HG03432 (cell line): ENCODE results near the gene NGRN.
"Not testable (repeated sequence)": the region's sequence is repeated elsewhere in the genome, so short reads cannot be mapped to it uniquely, and the experiment has no call there.

Experiments used
- ATAC-seq: cut with Tn5 transposase; IDR thresholded peaks from one replicate; pipeline ENCODE4 v1.9.1; 2021; ENCODE audit warnings: mild to moderate bottlenecking, moderate library complexity; ENCODE audit not compliant: unreplicated experiment

The NGRN gene

DNA sequence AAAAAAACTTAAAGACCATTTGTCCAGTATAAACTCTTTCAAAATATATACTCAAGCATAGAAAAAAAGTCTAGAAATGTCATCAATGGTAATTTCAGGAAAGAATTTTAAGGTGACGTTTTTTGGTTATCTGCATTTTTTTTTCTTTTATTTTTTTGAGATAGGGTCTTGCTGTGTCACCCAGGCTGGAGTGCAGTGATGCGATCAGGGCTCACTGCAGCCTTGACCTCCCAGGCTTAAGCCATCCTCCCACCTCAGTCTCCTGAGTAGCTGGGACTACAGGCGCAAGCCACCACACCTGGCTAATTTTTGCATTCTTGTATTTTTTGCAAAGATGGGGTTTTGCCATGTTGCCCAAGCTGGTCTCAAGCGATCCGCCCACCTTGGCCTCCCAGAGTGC, 15.3 kb downstream of the NGRN start:
- not testable (repeated sequence) for ATAC-seq

DNA sequence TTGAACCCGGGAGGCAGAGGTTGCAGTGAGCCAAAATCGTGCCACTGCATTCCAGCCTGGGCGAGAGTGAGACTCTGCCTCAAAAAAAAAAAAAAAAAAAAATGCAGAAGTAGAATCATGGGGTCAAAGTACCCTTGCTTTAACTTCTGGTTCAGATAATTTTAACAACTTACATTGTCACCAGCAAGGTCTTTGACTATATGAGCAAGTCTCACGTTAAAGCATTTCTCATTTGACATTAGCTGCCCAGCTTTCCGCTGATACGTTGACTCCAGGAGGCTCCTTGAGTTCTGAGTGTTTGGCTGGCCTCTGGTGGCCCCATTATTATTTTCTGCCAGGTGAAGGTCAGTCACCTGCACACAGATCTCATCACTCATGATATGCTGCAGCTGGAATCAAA, 16.2 kb downstream of the NGRN start:
- not testable (repeated sequence) for ATAC-seq

DNA sequence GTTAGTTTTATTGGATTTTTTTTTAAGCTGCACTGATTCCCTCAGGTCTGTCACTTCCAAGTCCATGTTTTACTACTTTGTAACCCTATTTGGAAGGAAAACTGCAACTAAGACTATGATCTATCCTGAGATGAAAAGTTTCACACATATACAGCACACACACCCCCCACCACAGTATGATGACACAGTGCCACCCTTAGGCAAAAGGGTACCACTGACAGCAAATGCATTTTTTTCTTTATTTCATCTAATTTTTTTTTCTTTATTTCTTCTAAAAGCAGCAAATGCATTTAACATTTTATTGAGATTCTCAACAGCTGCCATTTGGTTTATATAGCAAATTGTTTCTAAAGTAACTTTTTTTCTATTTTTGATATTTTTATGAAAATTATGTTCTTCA, 21.2 kb downstream of the NGRN start:
- ATAC-seq, result no peak

DNA sequence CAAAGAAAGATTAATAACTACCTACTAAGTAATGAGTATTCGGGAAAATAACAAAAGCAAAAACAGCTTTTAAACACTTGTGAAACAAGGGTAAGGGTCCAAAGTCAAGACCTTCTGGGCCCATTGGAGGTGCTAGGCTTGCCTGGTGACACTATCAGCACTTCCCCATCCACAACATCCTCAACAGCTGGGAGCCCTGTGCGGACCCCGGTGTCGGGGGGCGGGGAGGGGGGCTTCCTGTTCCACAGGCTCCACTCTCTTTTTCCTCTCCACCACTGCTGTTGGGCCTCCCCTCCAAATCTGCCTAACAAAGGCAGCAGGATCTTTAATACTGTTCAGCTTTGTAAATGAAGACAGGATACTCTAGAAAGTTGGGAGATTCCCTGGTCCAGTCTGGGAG, 21.6 kb downstream of the NGRN start:
- no peak for ATAC-seq

DNA sequence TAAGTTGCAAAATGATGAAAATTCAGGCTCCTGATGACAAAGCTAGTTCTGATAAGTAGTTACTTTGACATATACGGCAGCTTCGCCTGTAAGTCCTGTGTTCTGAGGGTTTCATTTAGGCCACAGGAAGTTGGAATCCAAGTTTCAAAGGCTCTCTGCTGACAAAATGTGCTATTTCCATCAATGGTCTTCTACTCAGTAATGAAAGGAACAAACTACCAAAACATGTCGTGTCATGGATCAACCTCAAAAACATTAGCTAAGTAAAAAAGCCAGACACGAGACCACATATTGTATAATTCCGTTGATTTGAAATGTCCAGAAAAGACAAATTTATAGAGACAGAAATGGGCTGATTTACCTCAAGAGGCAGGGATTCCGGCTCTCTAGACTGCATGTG, 22.5 kb downstream of the NGRN start:
- no peak for ATAC-seq

DNA sequence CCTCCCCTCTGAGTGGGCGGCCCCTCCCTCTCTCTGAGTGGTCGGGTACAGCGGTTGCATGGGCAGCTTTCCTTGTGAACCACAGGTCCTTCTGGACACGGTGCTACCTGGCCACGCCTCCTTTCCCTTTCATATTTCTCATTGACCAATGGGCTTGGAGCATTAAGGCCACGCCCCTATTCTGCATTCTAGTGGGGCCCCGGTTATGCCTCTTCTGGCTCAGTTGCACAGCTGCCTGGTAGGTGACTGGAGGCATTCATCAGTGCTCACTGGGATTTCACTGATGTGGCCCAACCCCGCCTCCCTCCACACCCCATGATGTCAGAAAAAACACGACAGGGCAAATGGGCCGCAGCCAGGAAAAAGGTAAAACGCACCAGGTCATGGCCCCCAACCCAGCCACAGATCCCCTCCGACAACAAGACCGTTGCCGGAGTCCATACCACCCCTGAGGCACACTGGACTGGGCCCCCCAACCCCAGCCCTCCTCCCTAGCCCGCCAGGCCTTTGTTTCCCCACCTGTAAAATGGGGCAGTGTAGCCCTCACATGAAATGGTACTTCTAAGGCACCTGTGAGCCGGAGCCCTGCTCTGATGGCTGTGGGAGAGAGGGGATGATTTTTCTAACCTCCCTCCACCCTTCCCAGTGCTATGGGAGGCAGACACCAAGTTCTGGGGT, 26.3 kb downstream of the NGRN start:
- no peak for ATAC-seq

DNA sequence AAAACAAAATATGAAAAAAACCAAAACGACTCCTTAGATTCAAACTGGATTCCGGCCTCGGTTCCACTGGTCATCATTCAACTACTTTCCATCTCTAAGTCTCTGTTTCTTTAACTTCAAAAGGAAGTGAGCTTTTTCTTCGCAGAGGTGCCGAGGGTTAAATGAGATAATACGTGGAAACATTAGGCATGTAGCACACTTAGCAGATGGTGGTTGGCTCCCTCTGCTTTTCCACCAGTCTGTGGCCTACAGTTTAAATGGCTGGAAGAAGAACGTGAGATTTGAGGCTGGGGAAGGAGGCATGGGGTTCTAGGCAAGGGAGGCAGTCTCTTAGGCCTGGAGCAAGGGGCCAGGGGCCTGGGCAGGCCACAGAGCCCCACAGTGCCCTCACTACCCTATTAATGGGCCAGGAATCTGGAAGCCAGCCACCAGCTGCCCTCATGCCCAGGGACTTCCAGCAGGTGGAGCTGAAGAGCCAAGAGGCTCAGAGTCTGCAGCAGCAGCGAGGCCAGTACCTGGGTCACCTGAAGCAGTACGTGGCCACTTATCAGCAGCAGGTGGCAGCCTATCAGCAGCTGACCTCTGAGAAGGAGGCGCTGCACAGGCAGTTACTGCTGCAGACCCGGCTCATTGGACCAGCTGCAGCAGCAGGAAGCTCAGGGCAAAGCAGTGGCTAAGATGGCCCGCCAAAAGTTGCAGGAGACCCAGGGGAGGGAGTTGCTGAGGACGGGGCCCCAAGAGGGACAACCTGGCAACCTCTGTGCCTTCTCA, 27.8 kb downstream of the NGRN start:
- not testable (repeated sequence) for ATAC-seq

DNA sequence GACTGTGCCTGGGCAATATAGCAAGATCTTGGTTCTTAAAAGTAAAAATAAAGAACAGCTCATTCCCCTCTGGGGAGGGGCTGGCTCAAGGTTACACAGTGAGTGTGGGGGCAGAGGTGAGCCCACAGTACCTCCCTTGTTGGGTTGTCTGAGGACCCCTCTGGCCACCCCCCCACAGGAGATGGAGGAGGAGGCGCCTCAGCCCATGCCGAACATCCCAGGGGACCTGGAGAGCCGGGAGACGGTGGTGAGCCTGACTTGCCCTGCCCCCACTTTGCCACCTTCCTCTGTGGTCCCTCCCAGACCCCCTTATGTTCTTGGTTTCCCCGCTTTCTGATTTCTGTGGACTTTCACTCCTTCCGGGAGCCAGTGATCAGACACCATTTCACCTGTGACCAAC, 28.7 kb downstream of the NGRN start:
- no peak for ATAC-seq

DNA sequence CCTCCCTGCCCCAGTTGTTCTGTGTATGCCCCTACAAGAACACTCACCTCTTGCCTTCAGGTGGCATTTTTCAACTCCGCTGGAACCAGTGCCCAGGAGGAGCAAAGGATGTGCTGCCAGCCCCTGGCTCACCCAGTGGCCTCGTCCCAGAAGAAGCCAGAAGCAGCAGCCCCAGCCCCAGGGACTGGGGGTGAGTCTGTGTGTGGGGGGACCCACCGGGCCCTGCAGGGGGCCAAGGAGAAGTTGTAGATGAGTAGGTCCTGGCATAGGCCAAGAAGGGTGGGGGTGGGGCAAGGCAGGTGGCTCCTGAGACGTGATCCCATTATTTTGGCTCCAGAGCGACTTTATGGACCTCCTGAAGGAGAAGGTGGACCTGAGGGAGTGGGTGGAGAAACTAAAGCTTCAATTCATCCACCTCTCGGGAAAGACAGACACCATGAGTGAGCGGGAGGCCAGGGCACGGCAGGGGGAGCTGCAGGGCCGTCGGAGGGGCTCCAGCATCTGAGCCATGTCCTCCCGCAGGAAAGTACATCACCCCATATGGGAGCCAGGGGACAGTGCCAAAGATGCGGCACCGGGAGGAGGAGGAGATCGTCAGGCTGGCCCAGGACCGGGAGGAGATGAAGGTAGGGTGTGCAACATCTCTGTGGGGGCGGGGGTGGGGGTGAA, 29.3 kb downstream of the NGRN start:
- ATAC-seq, result no peak

DNA sequence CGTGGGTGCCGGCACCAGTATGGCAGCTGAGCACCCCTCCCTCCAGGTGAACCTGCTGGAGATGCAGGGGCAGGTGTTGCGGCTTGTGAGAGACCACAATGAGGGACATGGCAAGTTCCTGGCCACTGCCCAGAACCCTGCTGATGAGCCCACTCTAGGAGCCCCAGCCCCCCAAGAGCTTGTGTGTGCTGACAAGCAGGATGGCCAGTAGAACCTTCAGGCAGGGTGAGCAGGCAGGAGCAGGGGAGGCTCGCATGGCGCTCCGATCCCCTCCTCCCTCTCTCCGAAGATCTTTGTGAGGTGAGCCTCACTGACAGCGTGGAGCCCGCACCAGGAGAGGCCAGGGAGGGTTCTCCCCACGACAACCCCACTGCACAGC, 29.8 kb downstream of the NGRN start:
- ATAC-seq, result no peak

DNA sequence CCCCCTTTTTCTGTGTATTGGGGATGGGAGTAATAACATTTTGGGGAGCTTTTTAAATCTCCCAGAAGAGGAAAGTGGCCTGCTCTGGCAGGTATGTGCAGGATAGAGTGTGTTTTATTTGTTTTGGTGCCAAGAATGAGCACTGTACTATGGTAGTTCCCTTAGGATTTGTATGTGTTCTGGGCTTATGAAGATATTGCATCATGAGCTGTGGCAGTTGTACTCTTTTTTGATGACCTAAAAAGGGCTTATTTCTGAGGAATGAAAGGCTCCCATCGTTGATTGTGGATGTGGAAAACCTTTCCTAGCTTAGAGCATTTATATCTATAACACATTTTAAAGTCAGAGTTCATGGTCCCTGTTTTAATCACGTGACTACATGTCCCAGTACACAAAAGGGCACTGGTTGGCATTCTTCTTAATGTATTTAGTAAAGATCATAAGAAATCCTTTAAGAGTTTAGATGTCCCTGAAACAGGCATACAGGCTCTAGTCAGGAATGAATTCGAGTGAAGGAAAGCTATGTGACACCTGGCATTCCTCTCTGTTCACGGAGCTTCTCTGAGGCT, 30.9 kb downstream of the NGRN start:
- not testable (repeated sequence) for ATAC-seq

DNA sequence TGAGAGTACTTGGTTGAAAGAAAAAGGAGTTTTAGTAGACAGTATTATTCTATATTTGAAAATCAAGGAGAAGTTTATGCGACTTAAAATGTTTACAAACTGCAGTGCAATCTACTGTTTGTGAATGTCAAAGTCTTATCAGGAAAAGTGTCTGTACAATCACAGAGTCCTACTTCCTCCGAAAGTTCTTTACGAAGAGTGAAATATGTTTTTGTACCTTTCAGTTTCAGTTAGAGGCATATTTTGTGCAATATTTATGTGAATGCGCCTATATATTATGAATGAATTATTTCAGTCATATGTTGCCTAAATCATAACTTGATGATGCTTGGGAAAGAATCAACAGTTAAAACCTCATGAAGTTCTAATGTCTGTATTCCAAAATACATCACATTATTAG, 31.5 kb downstream of the NGRN start:
- no peak for ATAC-seq

DNA sequence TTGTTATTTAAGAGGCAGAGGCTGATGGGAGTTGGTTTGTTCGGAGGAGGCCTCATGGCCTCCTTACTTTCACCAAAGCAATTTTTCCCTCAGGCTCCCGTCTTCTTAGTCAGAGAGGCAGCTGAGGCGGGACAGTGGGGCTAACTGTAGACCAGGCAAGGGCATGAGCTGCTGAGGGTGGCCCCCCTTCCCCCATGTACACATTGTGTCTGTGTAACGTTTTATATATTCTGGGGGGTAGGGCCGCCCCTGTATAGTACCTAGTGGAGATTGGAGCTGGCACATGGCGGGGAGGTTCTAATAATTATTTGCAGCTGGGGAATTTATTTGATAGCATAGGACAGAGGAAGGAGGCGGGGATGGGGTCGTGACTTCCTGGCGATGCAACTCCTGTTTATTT, 35.1 kb downstream of the NGRN start:
- no peak for ATAC-seq

DNA sequence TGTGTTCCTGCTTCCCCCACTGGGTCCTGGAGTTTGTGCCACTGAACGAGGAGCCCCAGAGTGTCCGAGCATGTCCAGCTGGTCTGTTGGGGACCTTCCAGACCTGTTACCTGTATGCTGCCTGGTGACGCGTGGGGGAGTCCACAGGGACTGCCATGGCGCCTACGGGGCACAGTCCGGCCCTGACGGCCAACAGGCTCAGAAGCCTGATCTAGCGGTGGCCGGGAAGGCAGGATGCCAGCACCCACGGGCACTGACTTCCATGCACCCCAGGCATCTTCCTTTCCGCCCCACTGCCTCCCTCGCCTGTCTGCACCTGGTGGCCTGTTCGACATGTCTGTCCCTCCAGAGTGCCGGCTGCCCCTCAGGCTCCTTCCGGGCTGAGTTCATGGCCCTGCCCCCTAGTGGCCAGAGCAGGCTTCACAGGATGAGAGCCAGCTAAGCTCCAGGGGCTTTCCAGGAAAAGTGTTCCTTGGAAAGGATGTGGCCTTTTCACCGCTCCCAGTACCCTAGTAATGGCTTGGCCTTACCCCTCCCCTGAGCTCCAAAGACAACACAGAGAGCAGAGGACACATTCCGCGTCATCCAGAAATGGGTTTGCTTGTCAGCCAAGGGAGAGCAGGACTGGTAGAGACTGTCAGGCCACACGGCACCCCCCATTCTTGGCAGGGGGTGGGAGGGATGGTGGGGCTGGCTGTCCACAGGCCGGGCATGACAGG, 35.7 kb downstream of the NGRN start:
- peak; percentile 47 for ATAC-seq

DNA sequence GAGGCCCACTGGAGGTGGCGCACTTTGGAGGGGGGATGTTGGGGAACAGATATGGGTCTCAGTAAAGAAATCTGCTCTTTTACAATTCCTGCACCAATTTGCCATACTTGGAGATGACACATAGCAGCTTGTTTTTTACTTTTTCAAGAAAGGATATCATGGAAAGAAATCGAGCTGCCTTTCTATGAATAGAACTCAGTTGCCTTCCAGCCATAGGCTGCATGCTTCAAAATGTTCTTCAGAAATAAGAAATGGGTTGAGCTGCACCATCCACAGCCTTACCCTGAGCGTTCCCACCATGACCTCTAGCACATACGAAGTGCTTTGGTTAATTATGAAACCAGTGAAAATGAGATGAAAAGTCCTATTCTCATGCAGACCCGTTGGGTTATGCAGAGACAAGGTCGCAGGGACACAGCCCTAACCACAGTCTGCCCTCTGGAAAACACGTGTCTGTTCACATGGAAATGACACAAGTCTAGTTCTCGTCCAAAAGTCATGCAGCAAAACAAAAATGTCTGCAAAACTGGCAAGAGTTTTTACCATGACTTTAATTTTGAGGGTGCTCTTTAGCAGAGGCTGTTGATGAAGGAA, 36.3 kb downstream of the NGRN start:
- ATAC-seq, result no peak

DNA sequence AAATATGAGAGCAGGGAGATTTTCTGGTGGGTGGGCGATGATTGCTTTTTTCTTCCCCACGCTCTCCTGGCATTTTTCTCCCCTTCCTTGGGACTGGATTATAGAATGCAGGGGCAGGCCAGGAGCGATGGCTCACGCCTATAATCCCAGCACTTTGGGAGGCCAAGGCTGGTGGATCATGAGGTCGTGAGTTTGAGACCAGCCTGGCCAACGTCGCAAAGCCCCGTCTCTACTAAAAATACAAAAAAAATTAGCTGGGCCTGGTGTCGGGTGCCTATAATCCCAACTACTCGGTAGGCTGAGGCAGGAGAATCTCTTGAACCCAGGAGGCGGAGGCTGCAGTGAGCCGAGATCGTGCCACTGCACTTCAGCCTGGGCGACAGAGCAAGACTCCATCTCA, 39.9 kb downstream of the NGRN start:
- ATAC-seq, result not testable (repeated sequence)

DNA sequence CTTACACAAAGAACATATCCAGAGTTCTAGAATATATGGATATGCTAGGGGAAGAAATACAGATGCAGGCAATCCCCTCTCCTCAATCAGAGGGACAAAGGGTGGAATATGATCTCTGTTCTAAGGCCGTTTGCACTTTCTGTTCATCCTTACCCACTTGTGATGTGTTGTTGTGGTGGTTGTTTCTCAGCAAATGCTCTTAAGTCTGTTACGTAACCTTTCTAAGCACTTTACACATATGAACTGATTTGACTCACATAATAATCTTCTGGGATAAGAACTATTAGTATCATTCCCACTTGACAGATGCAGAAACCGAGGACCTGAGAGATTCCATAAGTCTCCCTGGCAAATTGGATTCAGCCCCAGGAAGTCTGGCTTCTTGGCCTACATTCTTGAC, 40.5 kb downstream of the NGRN start:
- ATAC-seq, result no peak

DNA sequence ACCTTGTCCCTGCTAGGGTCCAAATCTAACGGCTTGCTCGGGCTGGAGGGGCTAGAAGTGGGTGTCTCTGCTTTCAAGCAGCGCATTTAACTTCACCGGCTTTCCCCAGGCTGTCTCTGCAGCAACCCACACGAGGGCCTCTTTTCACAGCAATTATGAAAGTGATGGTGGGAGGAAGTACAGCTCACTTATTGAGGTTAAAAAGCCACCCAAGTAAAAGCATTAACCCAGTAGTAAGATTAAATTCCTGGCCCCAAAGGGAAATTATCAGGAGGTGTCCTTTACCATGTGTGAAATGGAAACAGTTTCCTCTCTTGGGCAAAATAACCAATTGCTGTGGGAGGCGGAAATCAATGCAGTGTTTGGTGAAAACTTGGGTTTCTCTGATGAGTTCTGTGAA, 41.1 kb downstream of the NGRN start:
- peak; percentile 71 for ATAC-seq

DNA sequence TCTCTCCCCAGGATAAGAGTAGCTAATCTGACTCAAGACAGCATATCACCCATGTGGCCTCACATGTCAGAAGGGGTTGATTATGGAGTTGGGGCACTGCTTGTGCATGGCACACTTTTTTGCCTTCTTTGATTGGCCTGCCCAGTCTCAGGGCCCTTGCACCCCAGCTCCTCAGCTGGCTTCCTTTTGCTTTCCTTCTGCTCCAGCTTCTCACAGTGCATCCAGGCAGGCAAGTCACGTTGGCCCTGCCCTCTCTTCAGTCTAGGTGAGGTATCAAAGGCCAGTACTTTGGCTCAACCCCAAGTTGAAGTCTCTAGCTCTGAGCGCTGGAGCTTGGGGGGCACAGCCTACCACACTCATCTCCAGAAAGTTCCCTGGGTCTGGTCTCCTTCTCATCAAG, 42.2 kb downstream of the NGRN start:
- ATAC-seq, result no peak

DNA sequence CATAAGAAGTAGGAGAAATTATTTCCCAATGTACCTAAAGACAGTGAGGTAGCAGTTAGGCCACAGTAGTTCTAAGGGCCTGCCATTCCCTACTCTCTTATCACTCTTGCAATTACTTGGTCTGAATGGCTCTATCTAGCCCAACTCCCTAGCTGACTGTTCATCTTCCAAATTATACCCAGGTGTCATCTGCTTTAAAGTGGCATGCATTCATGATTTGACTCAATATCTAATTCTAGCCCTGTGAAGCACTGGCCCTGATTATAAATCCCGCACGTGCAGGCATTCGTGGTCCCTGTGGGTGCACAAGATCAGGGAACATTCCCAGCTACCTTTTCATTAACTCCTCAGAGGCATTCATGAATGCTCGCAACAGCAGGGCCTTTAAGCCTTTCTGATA, 43.5 kb downstream of the NGRN start:
- no peak for ATAC-seq
